MG63 (cell line): Measurements from ENCODE around the gene LEMD2. TPM values are rescaled to one million over a fixed set of nuclear protein-coding genes. Genes with fewer than 3 reads are reported as not detected.

ENCODE experiments used
- DNase-seq: peaks from one replicate; pipeline ENCODE4 v3.0.0-alpha.2; 2020
- H3K27me3 ChIP-seq: fragments of 250-450 bp; sonication (Bioruptor Pico); 2 replicates; pipeline ENCODE4 v1.5.1; 2020; ENCODE audit warnings: mild to moderate bottlenecking, moderate library complexity
- H3K36me3 ChIP-seq: fragments of 250-450 bp; sonication (Bioruptor Pico); 2 replicates; pipeline ENCODE4 v1.5.1; 2020; ENCODE audit warnings: mild to moderate bottlenecking, moderate library complexity
- H3K4me3 ChIP-seq: fragments of 250-450 bp; sonication (Bioruptor Pico); 2 replicates; pipeline ENCODE4 v1.5.1; 2020; ENCODE audit warnings: mild to moderate bottlenecking, moderate library complexity
- H3K9me3 ChIP-seq: fragments of 250-450 bp; sonication (Bioruptor Pico); 2 replicates; pipeline ENCODE4 v1.5.1; 2020; ENCODE audit warnings: mild to moderate bottlenecking, moderate library complexity
- total RNA-seq: library from RNA; depleted of rRNA; stranded (reverse); fragments of >200 nt; shearing (Covaris generic); gene quantifications from 2 replicates; pipeline ENCODE4 v1.2.3, GENCODE V29; 2014; ENCODE audit warnings: low replicate concordance

Gene LEMD2
- total RNA-seq, 1 experiment from 2014 or later = 30.5 TPM

GRCh38 chr6:33785778-33786177 lies 3.2 kb downstream of the LEMD2 start:
- Histone ChIP-seq H3K9me3 (no peaks in the 10 kb centered on the region), H3K36me3 (peaks cover 14% of the 10 kb centered on the region), H3K27me3 (no peaks in the 10 kb centered on the region), H3K4me3 (no peak overlapping the region)
- DNase-seq = no peak

GRCh38 chr6:33784787-33785186 lies 4.1 kb downstream of the LEMD2 start:
- Histone ChIP-seq H3K36me3 (peaks cover 18% of the 10 kb centered on the region), H3K9me3 (no peaks in the 10 kb centered on the region), H3K4me3 (no peak overlapping the region), H3K27me3 (no peaks in the 10 kb centered on the region)
- no peak for DNase-seq

- DNase-seq = no peak
- Histone ChIP-seq H3K27me3 (no peaks in the 10 kb centered on the region), H3K9me3 (no peaks in the 10 kb centered on the region), H3K4me3 (no peak overlapping the region), H3K36me3 (peaks cover 22% of the 10 kb centered on the region)
These were observed 5.0 kb downstream of the LEMD2 start for GRCh38 chr6:33783781-33784520.

- Histone ChIP-seq H3K36me3 (peaks cover 22% of the 10 kb centered on the region), H3K4me3 (no peak overlapping the region), H3K9me3 (no peaks in the 10 kb centered on the region), H3K27me3 (no peaks in the 10 kb centered on the region)
- DNase-seq = no peak
These were observed 6.4 kb downstream of the LEMD2 start for GRCh38 chr6:33782561-33782960.

GRCh38 chr6:33781131-33781975 lies 7.6 kb downstream of the LEMD2 start:
- Histone ChIP-seq H3K9me3 (no peaks in the 10 kb centered on the region), H3K27me3 (no peaks in the 10 kb centered on the region), H3K4me3 (no peak overlapping the region), H3K36me3 (peaks cover 27% of the 10 kb centered on the region)
- DNase-seq = peak; percentile 64

GRCh38 chr6:33779895-33780294 lies 9.0 kb downstream of the LEMD2 start:
- Histone ChIP-seq H3K27me3 (no peaks in the 10 kb centered on the region), H3K4me3 (no peak overlapping the region), H3K9me3 (no peaks in the 10 kb centered on the region), H3K36me3 (peaks cover 30% of the 10 kb centered on the region)
- DNase-seq = no peak

GRCh38 chr6:33779290-33779689 lies 9.6 kb downstream of the LEMD2 start:
- H3K36me3 ChIP-seq = peaks cover 33% of the 10 kb centered on the region

GRCh38 chr6:33778444-33779121 lies 10.3 kb downstream of the LEMD2 start:
- Histone ChIP-seq H3K4me3 (no peak overlapping the region), H3K27me3 (no peaks in the 10 kb centered on the region), H3K9me3 (no peaks in the 10 kb centered on the region), H3K36me3 (peaks cover 28% of the 10 kb centered on the region)
- DNase-seq = no peak

More at GRCh38 chr6:33779290-33779689, 9.6 kb downstream of the LEMD2 start:
- DNase-seq = no peak
- H3K9me3 ChIP-seq = no peaks in the 10 kb centered on the region
- no peak overlapping the region for H3K4me3 ChIP-seq
- no peaks in the 10 kb centered on the region for H3K27me3 ChIP-seq

GRCh38 chr6:33777398-33778388 lies 11.2 kb downstream of the LEMD2 start:
- DNase-seq = no peak
- Histone ChIP-seq H3K4me3 (no peak overlapping the region), H3K9me3 (no peaks in the 10 kb centered on the region), H3K27me3 (no peaks in the 10 kb centered on the region), H3K36me3 (peaks cover 24% of the 10 kb centered on the region)

- H3K4me3 ChIP-seq = no peak overlapping the region
- DNase-seq = no peak
- H3K36me3 ChIP-seq = peaks cover 24% of the 10 kb centered on the region
- H3K9me3 ChIP-seq = no peaks in the 10 kb centered on the region
- no peaks in the 10 kb centered on the region for H3K27me3 ChIP-seq
These were observed 12.2 kb downstream of the LEMD2 start for GRCh38 chr6:33776764-33777163.

- Histone ChIP-seq H3K9me3 (no peaks in the 10 kb centered on the region), H3K27me3 (no peaks in the 10 kb centered on the region), H3K4me3 (no peak overlapping the region), H3K36me3 (peaks cover 24% of the 10 kb centered on the region)
- no peak for DNase-seq
These were observed 12.7 kb downstream of the LEMD2 start for GRCh38 chr6:33776186-33776585.

GRCh38 chr6:33774774-33775173 lies 14.2 kb downstream of the LEMD2 start:
- Histone ChIP-seq H3K9me3 (no peaks in the 10 kb centered on the region), H3K27me3 (no peaks in the 10 kb centered on the region), H3K36me3 (peaks cover 17% of the 10 kb centered on the region), H3K4me3 (no peak overlapping the region)
- no peak for DNase-seq

GRCh38 chr6:33772902-33773472 lies 15.9 kb downstream of the LEMD2 start:
- H3K36me3 ChIP-seq = peaks cover 13% of the 10 kb centered on the region
- H3K4me3 ChIP-seq = no peak overlapping the region
- no peak for DNase-seq
- H3K27me3 ChIP-seq = no peaks in the 10 kb centered on the region
- no peaks in the 10 kb centered on the region for H3K9me3 ChIP-seq

GRCh38 chr6:33772082-33772830 lies 16.7 kb downstream of the LEMD2 start:
- no peak overlapping the region for H3K4me3 ChIP-seq
- DNase-seq = no peak
- H3K27me3 ChIP-seq = no peaks in the 10 kb centered on the region
- H3K36me3 ChIP-seq = peaks cover 13% of the 10 kb centered on the region
- no peaks in the 10 kb centered on the region for H3K9me3 ChIP-seq
